GM12801 (cell line): Measurements from ENCODE around the gene TOX2.

Source experiments
- TF ChIP-seq, protein P1 (sequence below): IDR thresholded peaks from one replicate; pipeline ENCODE4 v1.5.1; 2011; ENCODE audit warnings: control low read depth; ENCODE audit not compliant: insufficient read length; ENCODE audit errors: extremely low read depth

Gene TOX2

DNA sequence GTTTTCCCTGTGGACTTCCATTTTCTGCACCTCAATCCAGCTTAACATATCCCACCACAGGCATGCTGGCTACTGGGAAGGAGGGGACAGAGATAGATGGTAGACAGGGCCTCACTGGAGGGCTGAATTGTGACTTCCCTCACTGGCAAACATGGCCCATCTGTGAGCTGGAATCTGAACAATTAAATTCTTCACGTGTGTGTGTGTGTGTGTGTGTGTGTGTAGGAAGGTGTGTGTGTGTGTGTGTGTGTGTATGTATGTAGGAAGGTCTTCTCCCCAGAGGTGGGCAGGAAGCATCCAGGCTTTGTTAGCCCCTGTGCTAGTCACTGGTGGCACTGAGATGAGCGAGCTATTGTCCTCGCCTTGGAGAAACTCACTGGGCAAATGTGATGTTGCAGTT, 5.4 kb upstream of the TOX2 start:
- TF ChIP-seq, protein P1, sequence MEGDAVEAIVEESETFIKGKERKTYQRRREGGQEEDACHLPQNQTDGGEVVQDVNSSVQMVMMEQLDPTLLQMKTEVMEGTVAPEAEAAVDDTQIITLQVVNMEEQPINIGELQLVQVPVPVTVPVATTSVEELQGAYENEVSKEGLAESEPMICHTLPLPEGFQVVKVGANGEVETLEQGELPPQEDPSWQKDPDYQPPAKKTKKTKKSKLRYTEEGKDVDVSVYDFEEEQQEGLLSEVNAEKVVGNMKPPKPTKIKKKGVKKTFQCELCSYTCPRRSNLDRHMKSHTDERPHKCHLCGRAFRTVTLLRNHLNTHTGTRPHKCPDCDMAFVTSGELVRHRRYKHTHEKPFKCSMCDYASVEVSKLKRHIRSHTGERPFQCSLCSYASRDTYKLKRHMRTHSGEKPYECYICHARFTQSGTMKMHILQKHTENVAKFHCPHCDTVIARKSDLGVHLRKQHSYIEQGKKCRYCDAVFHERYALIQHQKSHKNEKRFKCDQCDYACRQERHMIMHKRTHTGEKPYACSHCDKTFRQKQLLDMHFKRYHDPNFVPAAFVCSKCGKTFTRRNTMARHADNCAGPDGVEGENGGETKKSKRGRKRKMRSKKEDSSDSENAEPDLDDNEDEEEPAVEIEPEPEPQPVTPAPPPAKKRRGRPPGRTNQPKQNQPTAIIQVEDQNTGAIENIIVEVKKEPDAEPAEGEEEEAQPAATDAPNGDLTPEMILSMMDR, result no peak

DNA sequence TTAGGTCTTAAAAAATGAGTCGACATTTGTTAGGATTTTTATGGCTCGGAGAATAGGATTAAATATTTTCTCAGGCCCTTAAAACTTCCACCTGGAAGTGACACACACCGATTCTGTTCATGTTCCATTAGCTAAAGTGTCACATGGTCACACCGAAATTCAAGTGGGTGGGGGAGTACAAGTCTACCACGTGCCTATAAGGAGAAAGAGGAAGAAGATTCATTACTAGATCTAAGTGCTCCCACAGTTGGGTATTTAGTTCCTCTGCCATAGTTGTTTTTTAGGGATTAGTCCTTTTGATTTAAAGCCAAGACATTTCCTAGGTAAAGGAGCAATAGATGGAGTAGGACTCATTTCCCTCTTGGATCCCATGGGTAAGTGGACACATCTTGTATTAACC, 4.9 kb upstream of the TOX2 start:
- TF ChIP-seq, protein P1, result no peak

DNA sequence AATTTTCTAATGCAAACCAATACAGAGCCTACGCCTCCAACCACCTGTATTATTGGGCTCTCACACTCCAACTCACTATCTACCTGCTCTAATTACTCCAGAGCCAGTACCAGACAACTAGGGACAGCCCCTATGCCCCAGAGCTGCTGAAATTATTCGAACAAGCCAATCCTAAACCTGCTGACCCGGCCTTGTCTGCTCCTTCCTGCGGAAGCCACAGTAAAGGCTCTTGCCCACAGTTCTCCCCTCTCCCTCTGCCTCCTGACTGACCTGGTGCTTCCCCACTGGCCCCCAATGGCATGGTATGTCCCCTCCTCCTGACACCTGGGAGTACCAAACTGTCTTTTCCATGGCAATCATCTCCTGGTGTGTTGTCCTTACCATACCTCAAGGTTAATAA, 4.1 kb upstream of the TOX2 start:
- TF ChIP-seq, protein P1, result no peak

DNA sequence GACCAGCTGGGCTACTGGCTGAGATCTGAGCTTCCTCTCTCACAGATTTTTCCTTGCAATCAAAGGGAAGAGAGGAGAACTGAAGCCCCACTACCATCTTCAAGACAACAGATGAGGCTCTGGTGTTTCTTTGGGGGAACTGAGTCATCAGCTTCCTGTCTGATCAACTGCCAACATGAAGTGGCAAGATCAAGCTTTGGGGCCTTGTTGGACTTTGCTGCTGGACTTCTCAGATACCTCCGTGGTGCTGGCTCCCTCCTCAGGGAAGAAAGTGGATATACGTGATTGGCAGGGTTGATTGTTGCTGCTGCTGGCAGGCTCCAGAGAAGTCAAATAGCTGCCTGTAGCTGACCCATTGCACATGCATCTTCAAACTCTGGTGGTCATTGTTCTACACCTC, 3.6 kb upstream of the TOX2 start:
- TF ChIP-seq, protein P1, result no peak

DNA sequence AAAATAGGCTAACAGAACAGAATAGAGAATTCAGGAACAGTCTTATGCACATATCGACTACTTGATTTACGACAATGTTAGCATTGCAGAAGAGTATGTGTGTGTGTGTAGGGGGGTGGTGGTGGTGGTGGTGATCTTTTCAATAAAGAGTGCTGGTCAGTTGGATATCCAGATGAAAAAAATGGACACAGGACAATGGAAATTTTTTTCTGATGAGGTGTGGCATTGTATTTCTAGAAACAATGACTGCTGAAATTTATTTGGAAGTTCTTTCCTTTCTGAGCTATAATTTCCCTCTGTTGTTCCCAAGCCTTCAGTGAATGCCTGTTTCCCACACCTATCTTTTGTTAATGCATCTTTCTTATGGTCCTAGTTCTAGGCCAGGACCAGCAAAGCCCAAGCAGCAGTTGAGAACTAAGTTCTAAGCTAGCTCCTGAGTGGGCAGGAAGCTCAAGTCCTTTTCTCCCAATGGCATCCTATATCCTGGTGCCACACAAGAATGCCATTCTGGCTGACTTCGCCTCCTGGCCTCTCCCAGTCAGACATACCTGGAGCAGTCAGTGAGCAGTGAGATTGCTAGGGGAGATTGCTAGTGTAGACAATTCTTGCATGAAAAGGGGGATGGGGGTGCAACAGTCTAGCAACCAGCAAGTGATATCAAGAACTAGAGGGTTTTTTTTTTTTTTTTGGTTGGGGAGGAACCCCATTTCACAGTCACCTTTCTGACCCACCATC, 1.2 kb upstream of the TOX2 start:
- TF ChIP-seq, protein P1, result no peak

DNA sequence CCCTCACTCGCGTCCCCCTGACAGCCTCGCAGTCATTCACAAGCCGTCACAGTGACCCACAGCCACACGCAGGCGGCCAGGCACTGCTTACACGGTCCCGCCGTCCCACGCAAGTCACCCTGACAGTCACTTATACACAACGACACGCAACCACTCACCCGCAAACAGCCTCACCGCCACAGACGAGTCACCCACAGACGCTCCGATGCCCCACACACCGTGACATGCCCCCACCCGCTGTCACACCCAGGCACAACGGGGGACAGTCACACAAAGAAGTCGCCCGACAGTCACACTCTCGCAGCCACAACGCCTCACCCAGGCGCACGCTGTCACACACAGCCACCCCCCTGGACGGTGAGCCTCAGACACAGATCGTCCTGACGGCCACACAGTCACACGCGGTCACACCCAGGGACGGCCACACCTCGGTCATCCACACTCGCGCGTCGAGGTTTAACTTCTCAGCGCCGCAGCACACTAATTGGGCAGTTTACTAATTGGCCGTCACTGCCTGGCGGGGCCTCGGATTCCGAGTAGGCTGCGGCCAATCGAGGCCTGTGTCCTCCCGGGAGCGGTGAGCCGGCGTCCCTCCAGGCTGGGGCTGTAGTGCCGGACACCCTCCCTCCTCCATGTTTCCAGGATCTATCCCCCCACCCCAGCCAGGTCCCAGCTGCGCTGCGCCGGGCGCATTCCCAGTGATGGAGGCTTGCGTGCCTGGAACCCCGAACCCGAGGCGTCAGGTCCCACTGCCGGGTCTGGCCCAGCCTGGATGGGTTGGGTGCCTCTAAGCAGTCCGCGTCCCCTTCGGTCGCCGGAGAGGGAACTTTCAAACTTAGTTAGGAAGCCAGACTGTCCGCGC, 790 bp downstream of the TOX2 start:
- TF ChIP-seq, protein P1, result no peak

DNA sequence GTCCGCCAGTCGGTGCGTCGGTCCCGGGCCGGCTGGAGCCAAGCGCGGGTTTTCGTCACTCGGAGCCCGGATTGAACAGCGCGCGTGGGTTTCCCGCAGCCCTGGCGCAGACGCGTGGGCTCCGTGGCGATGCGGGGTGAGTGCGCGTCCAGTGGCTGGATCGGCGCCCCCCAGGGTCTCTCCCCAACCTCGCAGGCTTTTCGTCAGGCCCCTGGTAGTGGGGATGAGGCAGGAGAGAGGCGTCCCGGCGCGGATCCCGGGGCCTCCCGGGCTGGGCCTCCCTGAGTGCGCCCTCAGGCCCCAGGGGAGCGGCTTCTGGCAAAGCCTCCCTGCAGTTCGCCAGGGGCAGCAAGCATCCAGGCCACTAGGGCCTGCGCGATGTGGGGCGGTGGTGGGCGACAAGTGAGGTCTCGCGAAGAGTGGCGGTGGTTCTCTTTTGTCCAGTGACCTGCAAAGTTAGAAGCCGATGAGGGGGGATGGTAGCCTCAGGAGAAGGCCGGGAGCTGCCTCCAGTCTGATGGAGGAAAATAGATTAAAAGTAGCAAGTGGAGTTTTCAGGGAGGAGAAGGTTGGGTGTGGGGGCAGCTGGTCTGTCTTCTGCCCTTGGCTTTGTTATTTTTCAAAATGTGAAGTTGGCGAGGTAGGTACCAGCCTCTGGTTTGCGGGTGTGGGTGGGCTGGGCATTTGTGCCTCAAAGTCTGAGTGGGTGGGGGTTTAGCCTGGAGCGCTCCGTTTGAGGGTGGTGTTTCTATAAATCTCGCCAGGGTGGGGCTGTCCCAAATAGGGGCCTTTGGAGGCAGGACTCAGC, 1.6 kb downstream of the TOX2 start:
- TF ChIP-seq, protein P1, result no peak
